Measurements from ENCODE around the gene KRT83. TPM values are rescaled to one million over a fixed set of nuclear protein-coding genes. Genes with fewer than 3 reads are reported as not detected.

The KRT83 gene
- total RNA-seq, 1 donor from 2014 or later, result not detected

DNA sequence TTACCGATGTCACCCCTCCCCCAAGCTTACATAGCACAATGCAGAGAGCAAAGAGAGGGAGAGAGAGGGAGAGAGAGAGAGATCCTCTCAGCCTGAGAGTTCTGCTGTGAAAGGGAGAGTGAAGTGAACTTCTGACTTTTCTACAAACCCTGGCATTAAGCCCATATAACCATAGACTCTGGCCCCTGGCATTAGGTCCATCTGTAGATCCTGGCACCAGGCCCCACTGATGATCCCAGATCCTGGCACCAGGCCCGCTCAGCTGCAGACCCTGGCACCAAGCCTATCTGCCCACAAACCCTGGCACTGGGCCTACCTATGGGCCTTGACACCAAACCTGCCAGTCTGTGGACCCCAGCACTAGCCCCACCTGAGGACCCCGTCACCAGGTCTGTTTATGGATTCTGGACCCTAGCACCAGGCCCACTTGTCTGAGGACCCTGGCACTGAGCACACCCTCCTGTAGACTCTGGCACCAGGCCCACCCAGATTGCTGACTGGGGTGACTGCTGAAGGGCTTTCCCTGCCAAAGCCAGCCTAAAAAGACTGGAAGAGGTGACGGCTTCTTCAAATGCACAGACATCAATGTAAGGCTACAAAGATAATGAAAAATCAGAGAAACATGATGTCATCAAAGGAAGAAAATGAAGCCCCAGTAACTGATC, 14.5 kb upstream of the KRT83 start:
- H3K27me3 ChIP-seq (ENCODE audit: control insufficient read depth, insufficient read depth, low read length), result peaks cover 2% of the 10 kb centered on the region
- TF ChIP-seq, protein P1, sequence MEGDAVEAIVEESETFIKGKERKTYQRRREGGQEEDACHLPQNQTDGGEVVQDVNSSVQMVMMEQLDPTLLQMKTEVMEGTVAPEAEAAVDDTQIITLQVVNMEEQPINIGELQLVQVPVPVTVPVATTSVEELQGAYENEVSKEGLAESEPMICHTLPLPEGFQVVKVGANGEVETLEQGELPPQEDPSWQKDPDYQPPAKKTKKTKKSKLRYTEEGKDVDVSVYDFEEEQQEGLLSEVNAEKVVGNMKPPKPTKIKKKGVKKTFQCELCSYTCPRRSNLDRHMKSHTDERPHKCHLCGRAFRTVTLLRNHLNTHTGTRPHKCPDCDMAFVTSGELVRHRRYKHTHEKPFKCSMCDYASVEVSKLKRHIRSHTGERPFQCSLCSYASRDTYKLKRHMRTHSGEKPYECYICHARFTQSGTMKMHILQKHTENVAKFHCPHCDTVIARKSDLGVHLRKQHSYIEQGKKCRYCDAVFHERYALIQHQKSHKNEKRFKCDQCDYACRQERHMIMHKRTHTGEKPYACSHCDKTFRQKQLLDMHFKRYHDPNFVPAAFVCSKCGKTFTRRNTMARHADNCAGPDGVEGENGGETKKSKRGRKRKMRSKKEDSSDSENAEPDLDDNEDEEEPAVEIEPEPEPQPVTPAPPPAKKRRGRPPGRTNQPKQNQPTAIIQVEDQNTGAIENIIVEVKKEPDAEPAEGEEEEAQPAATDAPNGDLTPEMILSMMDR (IDR thresholded peaks at IDR 0.05; ENCODE audit: insufficient read depth, low read length, poor library complexity, severe bottlenecking), result no peak

GRCh38 chr12:52334185-52334584, 13.0 kb upstream of the KRT83 start:
- no peak for DNase-seq (ENCODE audit: low read depth)
- Histone ChIP-seq H3K4me3 (ENCODE audit: low read depth, low read length) (no peak overlapping the region), H3K36me3 (ENCODE audit: control insufficient read depth, insufficient read depth, low read length) (no peaks in the 10 kb centered on the region), H3K27me3 (ENCODE audit: control insufficient read depth, insufficient read depth, low read length) (peaks cover 2% of the 10 kb centered on the region)
- TF ChIP-seq, protein P1 (IDR thresholded peaks at IDR 0.05; ENCODE audit: insufficient read depth, low read length, poor library complexity, severe bottlenecking), result no peak

More for the DNA sequence above, 14.5 kb upstream of the KRT83 start:
- H3K4me3 ChIP-seq (ENCODE audit: low read depth, low read length), result no peak overlapping the region
- no peaks in the 10 kb centered on the region for H3K36me3 ChIP-seq (ENCODE audit: control insufficient read depth, insufficient read depth, low read length)
- DNase-seq (ENCODE audit: low read depth), result no peak

DNA sequence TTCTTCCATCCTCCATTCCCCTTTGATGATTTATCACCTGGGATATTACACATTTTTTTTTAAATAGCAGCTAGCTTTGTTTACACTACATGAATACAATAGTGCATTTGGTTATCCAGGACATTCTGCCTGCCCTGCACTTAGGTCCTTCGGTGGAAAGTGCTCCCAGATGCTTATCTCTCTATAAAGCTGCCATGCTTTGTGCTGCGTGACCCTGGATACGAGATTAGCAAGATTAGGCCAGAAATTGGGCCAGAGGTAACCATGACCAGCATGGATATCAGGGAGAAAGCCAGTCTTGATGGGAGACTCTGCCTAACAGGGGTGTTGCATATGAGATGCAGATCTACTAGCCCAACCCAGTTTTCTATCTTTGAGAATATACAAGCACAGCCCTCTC, 12.1 kb upstream of the KRT83 start:
- Histone ChIP-seq H3K27me3 (ENCODE audit: control insufficient read depth, insufficient read depth, low read length) (peaks cover 2% of the 10 kb centered on the region), H3K36me3 (ENCODE audit: control insufficient read depth, insufficient read depth, low read length) (no peaks in the 10 kb centered on the region), H3K4me3 (ENCODE audit: low read depth, low read length) (no peak overlapping the region)
- no peak for DNase-seq (ENCODE audit: low read depth)
- TF ChIP-seq, protein P1 (IDR thresholded peaks at IDR 0.05; ENCODE audit: insufficient read depth, low read length, poor library complexity, severe bottlenecking), result no peak

- peaks cover 2% of the 10 kb centered on the region for H3K27me3 ChIP-seq (ENCODE audit: control insufficient read depth, insufficient read depth, low read length)
- TF ChIP-seq, protein P1 (IDR thresholded peaks at IDR 0.05; ENCODE audit: insufficient read depth, low read length, poor library complexity, severe bottlenecking), result no peak
- no peaks in the 10 kb centered on the region for H3K36me3 ChIP-seq (ENCODE audit: control insufficient read depth, insufficient read depth, low read length)
- no peak for DNase-seq (ENCODE audit: low read depth)
- H3K4me3 ChIP-seq (ENCODE audit: low read depth, low read length), result no peak overlapping the region
Observed at GRCh38 chr12:52332381-52332780, 11.2 kb upstream of the KRT83 start.

DNA sequence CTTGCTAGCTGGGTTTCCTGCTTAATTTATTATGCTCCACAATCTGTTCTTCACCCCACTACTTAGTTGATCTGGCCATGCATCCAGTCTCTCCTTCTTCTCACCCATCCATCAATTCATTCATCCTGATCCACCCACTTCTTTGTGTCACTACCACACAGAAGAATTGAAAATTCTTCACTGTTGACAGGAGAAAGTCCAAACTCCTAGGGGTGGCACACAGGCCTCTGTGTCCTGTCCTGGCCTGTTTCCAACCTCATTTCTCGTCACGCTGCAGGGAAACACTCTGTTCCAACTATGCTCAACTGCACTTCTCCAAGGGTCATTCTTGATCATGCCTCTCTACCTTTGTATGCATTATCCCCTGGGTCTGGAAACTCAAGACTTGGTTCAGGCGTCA, 10.6 kb upstream of the KRT83 start:
- no peak for DNase-seq (ENCODE audit: low read depth)
- Histone ChIP-seq H3K36me3 (ENCODE audit: control insufficient read depth, insufficient read depth, low read length) (no peaks in the 10 kb centered on the region), H3K4me3 (ENCODE audit: low read depth, low read length) (no peak overlapping the region), H3K27me3 (ENCODE audit: control insufficient read depth, insufficient read depth, low read length) (peaks cover 2% of the 10 kb centered on the region)
- TF ChIP-seq, protein P1 (IDR thresholded peaks at IDR 0.05; ENCODE audit: insufficient read depth, low read length, poor library complexity, severe bottlenecking), result no peak

DNA sequence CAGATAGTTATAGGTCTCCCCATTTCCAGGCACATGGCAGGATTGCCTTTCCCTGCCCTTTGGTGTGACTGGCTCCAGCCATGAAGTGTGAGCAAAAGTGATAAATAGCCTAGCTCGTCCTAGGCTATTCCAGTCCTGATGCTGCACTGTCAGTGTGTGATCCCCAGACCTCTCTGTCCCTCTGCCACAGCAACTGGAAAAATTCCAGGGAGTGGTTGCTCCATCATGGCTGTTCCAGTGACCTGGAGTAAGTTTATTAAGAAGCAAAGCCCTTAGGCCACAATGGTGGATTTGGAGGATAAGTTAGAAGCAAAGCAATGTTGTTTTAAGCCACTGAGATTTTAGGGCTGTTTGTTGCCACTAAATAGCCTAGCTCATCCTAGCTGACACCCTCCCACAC, 9.8 kb upstream of the KRT83 start:
- no peak for DNase-seq (ENCODE audit: low read depth)
- H3K36me3 ChIP-seq (ENCODE audit: control insufficient read depth, insufficient read depth, low read length), result no peaks in the 10 kb centered on the region
- TF ChIP-seq, protein P1 (IDR thresholded peaks at IDR 0.05; ENCODE audit: insufficient read depth, low read length, poor library complexity, severe bottlenecking), result no peak
- H3K4me3 ChIP-seq (ENCODE audit: low read depth, low read length), result no peak overlapping the region
- H3K27me3 ChIP-seq (ENCODE audit: control insufficient read depth, insufficient read depth, low read length), result peaks cover 2% of the 10 kb centered on the region

Measured in kidney epithelial cell (primary cell).